ENCODE measurements around the gene ATG9B. TPM values are rescaled to one million over a fixed set of nuclear protein-coding genes. Genes with fewer than 3 reads are reported as not detected.

ATG9B gene
- total and polyA plus RNA-seq, 9 of the 15 experiments (the other 6 are each of a cell fraction or from before 2014, with no cell fraction given), result 0.29 to 8.0 (median 2.1) TPM

- TF ChIP-seq HNRNPH1 (optimal IDR thresholded peaks at IDR 0.05; ENCODE audit: low read depth, low read length) (no peak), STAT5A (IDR thresholded peaks at IDR 0.05; ENCODE audit: borderline replicate concordance, low read length) (no peak), ZC3H4 (CRISPR knock-in tag; IDR thresholded peaks at IDR 0.05; ENCODE audit: borderline replicate concordance) (no peak), MITF (IDR thresholded peaks at IDR 0.05) (no peak), KLF6 (CRISPR knock-in tag; IDR thresholded peaks at IDR 0.05; ENCODE audit: borderline replicate concordance) (no peak), ZNF24 (IDR thresholded peaks at IDR 0.05) (no peak), MCM5 (IDR thresholded peaks at IDR 0.05; ENCODE audit: low read depth) (no peak), BCL6 (CRISPR knock-in tag; IDR thresholded peaks at IDR 0.05) (no peak), U2AF2 (optimal IDR thresholded peaks at IDR 0.05; ENCODE audit: low read depth, low read length) (no peak), ZNF778 (CRISPR knock-in tag; IDR thresholded peaks at IDR 0.05) (no peak), STAG1 (CRISPR knock-in tag; IDR thresholded peaks at IDR 0.05; ENCODE audit: borderline replicate concordance) (no peak), ZNF584 (CRISPR knock-in tag; IDR thresholded peaks at IDR 0.05; ENCODE audit: low read depth) (no peak), ZNF316 (IDR thresholded peaks at IDR 0.05) (no peak), TGIF2 (CRISPR knock-in tag; IDR thresholded peaks at IDR 0.05) (no peak), HEY1 (CRISPR knock-in tag; IDR thresholded peaks at IDR 0.05; ENCODE audit: borderline replicate concordance) (no peak), MXI1 (IDR thresholded peaks at IDR 0.05; ENCODE audit: low read depth, low read length) (no peak), PYGO2 (tag; IDR thresholded peaks at IDR 0.05) (no peak), SMAD3 (CRISPR knock-in tag; conservative IDR thresholded peaks at IDR 0.05) (no peak), UBTF (IDR thresholded peaks at IDR 0.05; ENCODE audit: borderline replicate concordance in 1 of 2, low read depth in 2 of 2, low read length in 2 of 2) (no peak), ARID1B (IDR thresholded peaks at IDR 0.05) (no peak), MAFK (IDR thresholded peaks at IDR 0.05; ENCODE audit: low read length) (no peak), CC2D1A (IDR thresholded peaks at IDR 0.05) (no peak), EGR1 (conservative IDR thresholded peaks at IDR 0.05) (no peak; the same call in 1 of the 2 replicates)
- TF ChIP-seq, protein P1, sequence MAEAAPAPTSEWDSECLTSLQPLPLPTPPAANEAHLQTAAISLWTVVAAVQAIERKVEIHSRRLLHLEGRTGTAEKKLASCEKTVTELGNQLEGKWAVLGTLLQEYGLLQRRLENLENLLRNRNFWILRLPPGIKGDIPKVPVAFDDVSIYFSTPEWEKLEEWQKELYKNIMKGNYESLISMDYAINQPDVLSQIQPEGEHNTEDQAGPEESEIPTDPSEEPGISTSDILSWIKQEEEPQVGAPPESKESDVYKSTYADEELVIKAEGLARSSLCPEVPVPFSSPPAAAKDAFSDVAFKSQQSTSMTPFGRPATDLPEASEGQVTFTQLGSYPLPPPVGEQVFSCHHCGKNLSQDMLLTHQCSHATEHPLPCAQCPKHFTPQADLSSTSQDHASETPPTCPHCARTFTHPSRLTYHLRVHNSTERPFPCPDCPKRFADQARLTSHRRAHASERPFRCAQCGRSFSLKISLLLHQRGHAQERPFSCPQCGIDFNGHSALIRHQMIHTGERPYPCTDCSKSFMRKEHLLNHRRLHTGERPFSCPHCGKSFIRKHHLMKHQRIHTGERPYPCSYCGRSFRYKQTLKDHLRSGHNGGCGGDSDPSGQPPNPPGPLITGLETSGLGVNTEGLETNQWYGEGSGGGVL (CRISPR knock-in tag; IDR thresholded peaks at IDR 0.05), result no peak
- TF ChIP-seq, protein P2, sequence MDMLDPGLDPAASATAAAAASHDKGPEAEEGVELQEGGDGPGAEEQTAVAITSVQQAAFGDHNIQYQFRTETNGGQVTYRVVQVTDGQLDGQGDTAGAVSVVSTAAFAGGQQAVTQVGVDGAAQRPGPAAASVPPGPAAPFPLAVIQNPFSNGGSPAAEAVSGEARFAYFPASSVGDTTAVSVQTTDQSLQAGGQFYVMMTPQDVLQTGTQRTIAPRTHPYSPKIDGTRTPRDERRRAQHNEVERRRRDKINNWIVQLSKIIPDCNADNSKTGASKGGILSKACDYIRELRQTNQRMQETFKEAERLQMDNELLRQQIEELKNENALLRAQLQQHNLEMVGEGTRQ (CRISPR knock-in tag; IDR thresholded peaks at IDR 0.05), result no peak
Observed at GRCh38 chr7:151039850-151040548, 15.7 kb upstream of the ATG9B start (continued).
